CD4-positive, alpha-beta T cell (primary cell): ENCODE data around the gene RGS5. TPM values are rescaled to one million over a fixed set of nuclear protein-coding genes. Genes with fewer than 3 reads are reported as not detected.

Experiments
- ATAC-seq: fragments of 200-7000 bp; cut with Tn5 transposase; one replicate; pipeline ENCODE4 v1.10.0; 2022; ENCODE audit warnings: mild to moderate bottlenecking; ENCODE audit not compliant: poor library complexity
- CTCF ChIA-PET: fragments of 350-600 bp; sonication (Branson Sonifier 250); formaldehyde crosslinking; loops from one replicate; lab custom pipeline; 2021; ENCODE audit warnings: antibody characterized with exemption, inconsistent platforms; lab: Charles Lee
- POLR2A ChIA-PET: fragments of 350-600 bp; sonication (Branson Sonifier 250); formaldehyde crosslinking; loops from one replicate; lab custom pipeline; 2021; ENCODE audit warnings: antibody characterized with exemption, inconsistent platforms; lab: Charles Lee
- DNase-seq, 14 experiments: peaks; one replicate each; pipeline ENCODE4 v3.0.0-alpha.2; 2013 to 2020; ENCODE audit warnings: mixed read lengths in 2 of 14
- H3K27ac ChIP-seq, 2 donors: one replicate each; pipeline versions ENCODE4 v1.5.1 to v1.7.0; 2013; ENCODE audit warnings: low read length in 2 of 2, low read depth in 1 of 2, mild to moderate bottlenecking in 1 of 2
- H3K27me3 ChIP-seq, 2 experiments: 1 replicate in 1 of 2; 2 replicates in 1 of 2; pipeline versions ENCODE4 v1.6.1 to v1.7.0; 2013; ENCODE audit warnings: low read length in 2 of 2, control low read depth in 1 of 2, mild to moderate bottlenecking in 1 of 2, moderate library complexity in 1 of 2; ENCODE audit not compliant: insufficient read depth in 2 of 2, control insufficient read depth in 1 of 2
- H3K36me3 ChIP-seq: one replicate; pipeline ENCODE4 v1.6.1; 2013; ENCODE audit warnings: low read length, control low read depth; ENCODE audit not compliant: insufficient read depth
- H3K4me1 ChIP-seq: one replicate; pipeline ENCODE4 v1.6.1; 2013; ENCODE audit warnings: low read length, control low read depth; ENCODE audit not compliant: insufficient read depth
- H3K4me3 ChIP-seq: one replicate; pipeline ENCODE4 v1.5.1; 2013; ENCODE audit warnings: mild to moderate bottlenecking, low read length, moderate library complexity
- H3K9me3 ChIP-seq, 2 experiments: 1 replicate in 1 of 2; 2 replicates in 1 of 2; pipeline versions ENCODE4 v1.6.1 to v1.7.0; 2013; ENCODE audit warnings: low read length in 2 of 2, mild to moderate bottlenecking in 2 of 2, control low read depth in 1 of 2, moderate library complexity in 1 of 2; ENCODE audit not compliant: control insufficient read depth in 1 of 2, insufficient read depth in 1 of 2
- H3K27ac Mint-ChIP-seq: one replicate; pipeline ENCODE4 v1.8.0; 2020; ENCODE audit warnings: mixed read lengths
- H3K27me3 Mint-ChIP-seq: one replicate; pipeline ENCODE4 v1.8.0; 2021; ENCODE audit warnings: mixed read lengths
- H3K36me3 Mint-ChIP-seq: one replicate; pipeline ENCODE4 v1.8.0; 2021; ENCODE audit warnings: low read depth, mixed read lengths
- H3K4me1 Mint-ChIP-seq: one replicate; pipeline ENCODE4 v1.8.0; 2021; ENCODE audit warnings: low read depth, mixed read lengths
- H3K4me3 Mint-ChIP-seq: one replicate; pipeline ENCODE4 v1.8.0; 2020; ENCODE audit warnings: mild to moderate bottlenecking, mixed read lengths
- H3K9me3 Mint-ChIP-seq: one replicate; pipeline ENCODE4 v1.8.0; 2020; ENCODE audit warnings: mixed read lengths
- intact Hi-C, 2 experiments: fragments of 100-400 bp; cut with DNase I in 1 of 2; cut with micrococcal nuclease in 1 of 2; formaldehyde crosslinking; loops; one replicate each; pipeline versions ENCODE4 v1.15.1 to v1.9.0; 2023 to 2025; cut with DNase I, micrococcal nuclease
- total RNA-seq, 174 experiments: library from RNA in 2 of 174; stranded (reverse) in 2 of 174; gene quantifications; one replicate each; pipeline ENCODE4 v1.2.3 and lab custom pipeline; 2021 to 2026
- TF ChIP-seq, protein P1 (sequence below): fragments of 200-600 bp; IDR thresholded peaks from one replicate; pipeline ENCODE4 v1.8.0; 2022; ENCODE audit warnings: antibody characterized with exemption, mild to moderate bottlenecking

Gene RGS5
- total RNA-seq, 2 experiments from 2014 or later, result 1.2 to 1.6 TPM

DNA sequence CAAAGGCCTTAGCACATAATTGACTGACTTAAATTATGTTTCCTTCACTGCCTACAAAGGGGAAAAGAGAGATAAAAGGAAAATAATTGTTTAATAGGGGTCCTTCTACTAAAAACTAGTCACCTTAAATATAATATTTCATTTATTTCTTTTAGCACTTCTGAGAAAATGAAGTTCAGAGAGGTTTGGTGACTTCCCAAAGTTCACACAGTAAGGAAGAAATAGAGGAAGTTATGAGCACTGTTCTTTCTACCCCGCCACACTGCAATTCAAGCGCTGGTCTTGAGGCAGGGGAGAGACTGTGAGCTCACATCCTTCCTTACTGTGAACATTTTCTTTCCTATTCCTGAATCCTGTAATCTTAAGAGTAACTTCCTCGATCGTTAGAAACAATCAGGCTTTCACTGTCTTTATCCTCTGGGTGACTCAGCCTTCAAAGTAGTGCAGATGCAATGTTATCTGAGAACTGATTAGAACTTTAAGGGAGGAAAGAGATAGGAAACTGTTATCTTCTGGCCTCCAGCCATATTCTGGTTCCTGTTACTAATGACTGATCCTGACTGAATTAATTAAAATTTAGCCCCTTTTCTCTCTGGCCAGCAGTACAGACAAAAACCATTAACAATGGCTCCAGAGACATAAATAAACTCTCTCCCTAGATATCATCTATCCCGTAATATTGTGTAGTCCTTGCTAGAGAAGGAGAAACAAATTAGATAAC is 6.8 kb downstream of the RGS5 start:
- H3K9me3 ChIP-seq, result no peaks in the 10 kb centered on the region
- H3K4me3 ChIP-seq, result no peak overlapping the region
- H3K36me3 ChIP-seq, result no peaks in the 10 kb centered on the region
- Mint-ChIP-seq H3K27ac (no peak overlapping the region), H3K4me1 (no peaks in the 10 kb centered on the region), H3K36me3 (no peaks in the 10 kb centered on the region), H3K4me3 (no peak overlapping the region), H3K9me3 (no peaks in the 10 kb centered on the region), H3K27me3 (no peaks in the 10 kb centered on the region)
- no peak for ATAC-seq
- no peaks in the 10 kb centered on the region for H3K4me1 ChIP-seq
- H3K27me3 ChIP-seq, result no peaks in the 10 kb centered on the region
- DNase-seq, result no peak
- TF ChIP-seq, protein P1, sequence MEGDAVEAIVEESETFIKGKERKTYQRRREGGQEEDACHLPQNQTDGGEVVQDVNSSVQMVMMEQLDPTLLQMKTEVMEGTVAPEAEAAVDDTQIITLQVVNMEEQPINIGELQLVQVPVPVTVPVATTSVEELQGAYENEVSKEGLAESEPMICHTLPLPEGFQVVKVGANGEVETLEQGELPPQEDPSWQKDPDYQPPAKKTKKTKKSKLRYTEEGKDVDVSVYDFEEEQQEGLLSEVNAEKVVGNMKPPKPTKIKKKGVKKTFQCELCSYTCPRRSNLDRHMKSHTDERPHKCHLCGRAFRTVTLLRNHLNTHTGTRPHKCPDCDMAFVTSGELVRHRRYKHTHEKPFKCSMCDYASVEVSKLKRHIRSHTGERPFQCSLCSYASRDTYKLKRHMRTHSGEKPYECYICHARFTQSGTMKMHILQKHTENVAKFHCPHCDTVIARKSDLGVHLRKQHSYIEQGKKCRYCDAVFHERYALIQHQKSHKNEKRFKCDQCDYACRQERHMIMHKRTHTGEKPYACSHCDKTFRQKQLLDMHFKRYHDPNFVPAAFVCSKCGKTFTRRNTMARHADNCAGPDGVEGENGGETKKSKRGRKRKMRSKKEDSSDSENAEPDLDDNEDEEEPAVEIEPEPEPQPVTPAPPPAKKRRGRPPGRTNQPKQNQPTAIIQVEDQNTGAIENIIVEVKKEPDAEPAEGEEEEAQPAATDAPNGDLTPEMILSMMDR, result no peak
- intact Hi-C loops, result no loop called here
- ChIA-PET CTCF (no interaction called here), POLR2A (no interaction called here)
- no peak overlapping the region for H3K27ac ChIP-seq

DNA sequence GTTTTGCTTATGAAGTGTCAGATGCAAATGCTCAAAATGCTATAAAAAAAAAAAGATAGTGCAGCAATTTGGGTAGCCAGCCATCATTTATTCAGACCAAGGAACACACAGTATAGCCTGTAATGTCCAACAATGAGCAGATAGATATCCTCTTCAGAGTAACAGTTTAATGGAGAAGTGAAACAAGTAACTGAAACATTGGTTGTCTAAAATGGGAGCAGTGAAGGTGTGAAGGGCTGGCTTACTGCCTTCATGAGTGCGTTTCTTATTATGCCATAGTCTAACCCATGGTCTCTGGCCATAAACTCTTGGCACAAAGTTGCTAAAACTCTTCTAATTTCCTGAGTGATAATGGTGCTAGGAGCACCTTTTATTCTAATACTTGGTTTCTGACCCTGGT is 11.4 kb downstream of the RGS5 start:
- ChIA-PET CTCF (no interaction called here), POLR2A (no interaction called here)
- TF ChIP-seq, protein P1, result no peak
- Histone ChIP-seq H3K27me3 (no peaks in the 10 kb centered on the region), H3K27ac (no peak overlapping the region), H3K36me3 (no peaks in the 10 kb centered on the region), H3K9me3 (no peaks in the 10 kb centered on the region), H3K4me3 (no peak overlapping the region), H3K4me1 (no peaks in the 10 kb centered on the region)
- Mint-ChIP-seq H3K27me3 (no peaks in the 10 kb centered on the region), H3K4me1 (no peaks in the 10 kb centered on the region), H3K27ac (no peak overlapping the region), H3K36me3 (no peaks in the 10 kb centered on the region), H3K9me3 (no peaks in the 10 kb centered on the region), H3K4me3 (no peak overlapping the region)
- intact Hi-C loops, result no loop called here
- no peak for DNase-seq
- ATAC-seq, result no peak

DNA sequence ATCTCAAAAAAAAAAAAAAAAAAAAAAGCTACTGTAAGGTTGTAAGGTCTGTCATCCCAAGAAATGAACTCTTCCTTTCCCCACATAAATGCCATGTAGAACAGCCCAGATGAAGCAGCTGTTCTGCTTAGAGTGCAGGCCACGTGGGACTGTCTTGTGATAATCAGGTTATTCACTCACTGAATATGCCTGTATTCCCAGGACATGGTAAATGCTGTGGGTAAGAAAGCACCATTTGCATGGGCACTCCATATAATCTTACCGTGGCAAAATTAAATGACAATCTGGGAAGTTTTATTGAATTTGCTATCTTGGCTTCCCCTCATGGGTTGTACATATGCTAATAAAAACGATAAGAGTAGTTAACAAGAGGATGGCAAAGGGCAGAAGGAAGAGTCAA is 13.8 kb downstream of the RGS5 start:
- H3K4me3 ChIP-seq, result no peak overlapping the region
- Mint-ChIP-seq H3K9me3 (no peaks in the 10 kb centered on the region), H3K4me3 (no peak overlapping the region), H3K27me3 (no peaks in the 10 kb centered on the region), H3K36me3 (no peaks in the 10 kb centered on the region), H3K4me1 (no peaks in the 10 kb centered on the region), H3K27ac (no peak overlapping the region)
- ChIA-PET CTCF (no interaction called here), POLR2A (no interaction called here)
- no peaks in the 10 kb centered on the region for H3K36me3 ChIP-seq
- ATAC-seq, result no peak
- TF ChIP-seq, protein P1, result no peak
- H3K4me1 ChIP-seq, result no peaks in the 10 kb centered on the region
- no peaks in the 10 kb centered on the region for H3K27me3 ChIP-seq
- H3K9me3 ChIP-seq, result no peaks in the 10 kb centered on the region
- intact Hi-C loops, result no loop called here
- no peak for DNase-seq
- H3K27ac ChIP-seq, result no peak overlapping the region
